NCI-H748 (cell line): ENCODE measurements around the gene CHPF.

ENCODE experiments used
- DNase-seq: peaks from one replicate; lab custom pipeline; 2025; ENCODE audit not compliant: unreplicated experiment; lab: John Stamatoyannopoulos, UW

Gene CHPF

DNA sequence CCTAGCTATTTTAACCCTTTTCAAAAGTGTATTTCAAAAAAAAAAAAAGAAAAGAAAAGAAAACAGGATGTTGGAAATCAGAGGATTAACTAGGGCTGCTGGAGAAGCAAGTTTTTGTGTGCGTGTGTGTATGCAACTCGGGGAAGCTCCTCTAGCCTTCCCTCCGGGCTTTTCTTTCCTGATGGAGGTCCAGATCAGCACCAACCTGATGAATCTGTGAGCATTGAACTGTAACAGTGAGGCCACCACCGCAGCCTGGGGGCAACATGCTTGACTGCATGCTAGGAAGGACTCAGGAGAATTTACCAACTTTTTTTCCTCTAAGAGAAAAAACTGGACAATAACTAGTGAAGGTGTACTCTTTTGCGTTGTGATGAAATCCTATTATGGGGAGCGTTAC, 25.4 kb upstream of the CHPF start:
- DNase-seq, result no peak

DNA sequence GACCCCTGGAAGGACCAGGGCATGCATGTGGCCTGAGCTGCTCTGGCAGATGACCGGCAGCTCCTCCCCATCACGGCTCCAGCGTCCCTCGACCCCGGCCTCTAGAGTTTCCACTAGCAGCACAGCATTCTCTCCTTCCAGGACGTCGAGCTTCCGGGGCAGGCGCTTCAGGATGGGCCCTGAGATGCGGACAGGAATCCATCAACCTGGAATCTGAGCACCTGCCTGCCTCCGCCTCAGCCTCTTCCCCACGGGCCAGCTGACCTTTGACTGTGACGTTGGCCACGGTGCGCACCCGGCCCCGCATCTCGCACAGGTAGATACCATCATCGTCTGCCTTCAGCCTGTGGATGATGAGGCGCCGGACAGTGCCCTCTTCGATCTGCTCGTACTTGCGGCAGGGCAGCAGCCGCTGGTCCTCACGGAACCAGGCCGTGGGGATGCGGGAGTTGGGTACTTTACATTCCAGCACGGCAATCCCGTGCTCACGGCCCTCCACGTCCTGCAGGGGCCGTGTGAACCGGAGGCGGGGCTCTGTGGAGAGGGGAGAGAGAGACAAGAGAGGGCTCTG, 24.3 kb upstream of the CHPF start:
- DNase-seq, result no peak

DNA sequence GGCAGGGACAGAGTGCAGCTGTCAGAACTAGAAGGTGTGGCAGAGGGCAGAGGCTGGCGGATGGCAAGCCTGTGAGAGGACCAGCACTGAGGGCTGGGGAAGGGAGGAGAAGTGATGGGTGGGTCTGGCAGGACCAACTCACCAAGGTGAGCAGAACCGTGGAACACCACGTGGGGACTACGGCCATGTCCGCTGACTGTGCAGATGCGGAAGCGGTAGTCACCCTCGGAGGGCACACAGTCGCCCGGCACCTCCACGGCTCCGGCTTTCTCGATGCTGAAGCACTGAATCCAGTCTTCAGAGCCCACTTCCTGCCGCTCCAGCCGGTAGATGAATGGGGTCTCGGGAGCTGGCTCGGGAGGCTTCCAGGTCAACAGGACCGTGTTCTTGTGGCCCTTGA, 23.5 kb upstream of the CHPF start:
- DNase-seq, result no peak

DNA sequence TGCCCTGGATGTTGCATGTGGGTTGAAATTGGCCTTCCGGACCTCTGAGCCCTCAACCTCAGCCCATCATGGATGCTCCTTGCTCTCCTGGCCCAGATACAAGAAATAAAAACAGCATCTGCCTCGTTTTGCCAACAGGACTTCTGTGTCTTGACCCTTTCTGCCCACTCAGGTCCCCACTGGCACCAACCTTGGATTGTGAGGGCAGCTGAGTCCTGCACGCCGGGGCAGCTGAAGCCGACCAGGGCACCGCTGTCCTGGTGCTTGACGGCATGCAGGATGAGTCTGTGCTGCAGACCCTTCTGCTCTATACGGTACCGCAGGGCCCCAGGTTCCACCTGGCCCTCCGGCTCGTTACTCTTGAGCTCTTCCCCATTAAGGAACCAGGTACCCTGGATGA, 23.0 kb upstream of the CHPF start:
- no peak for DNase-seq

DNA sequence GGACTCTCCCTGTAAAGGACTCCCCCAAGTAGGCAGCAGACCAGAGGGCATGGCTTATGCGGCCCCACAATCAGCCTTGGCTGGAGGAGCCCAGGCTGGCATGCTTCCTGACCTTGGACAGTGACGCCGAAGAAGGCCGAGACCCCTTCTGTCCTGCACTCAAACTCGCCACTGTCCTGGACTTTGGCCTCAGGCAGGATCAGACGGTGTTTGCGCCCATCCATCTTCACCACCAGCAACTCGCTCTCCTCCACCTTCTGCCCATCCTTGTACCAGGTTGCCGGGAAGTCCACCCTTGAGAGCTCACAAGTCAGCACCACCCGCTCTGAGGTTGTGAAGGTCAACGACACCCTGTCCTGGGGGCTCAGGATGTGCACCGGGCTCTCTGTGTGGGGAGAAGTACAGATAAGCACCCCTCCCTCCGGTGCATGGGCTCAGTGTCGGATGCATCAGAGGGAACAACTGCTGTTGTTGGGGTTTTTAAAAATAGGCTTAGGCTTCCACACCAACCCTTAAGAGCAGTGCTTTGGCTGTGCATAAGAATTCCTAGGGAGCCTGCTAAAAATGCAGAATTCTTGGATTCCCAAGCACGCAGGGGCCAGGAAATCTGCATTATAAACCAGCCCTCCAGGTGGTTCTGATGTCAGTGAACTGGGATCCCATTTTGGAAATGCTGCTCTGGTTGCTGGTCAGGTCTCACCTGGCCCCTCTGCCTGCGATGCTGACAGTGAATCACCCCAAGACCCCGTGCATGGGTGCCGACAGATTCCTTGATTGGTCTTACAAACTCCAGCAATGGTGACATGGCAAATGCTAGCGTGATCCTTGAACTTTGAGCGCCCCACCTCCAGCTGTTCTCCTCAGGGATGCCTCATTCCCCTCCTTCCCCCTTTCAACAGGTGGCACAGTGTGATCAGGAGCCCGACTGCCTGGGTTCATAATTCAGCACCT, 21.8 kb upstream of the CHPF start:
- no peak for DNase-seq

DNA sequence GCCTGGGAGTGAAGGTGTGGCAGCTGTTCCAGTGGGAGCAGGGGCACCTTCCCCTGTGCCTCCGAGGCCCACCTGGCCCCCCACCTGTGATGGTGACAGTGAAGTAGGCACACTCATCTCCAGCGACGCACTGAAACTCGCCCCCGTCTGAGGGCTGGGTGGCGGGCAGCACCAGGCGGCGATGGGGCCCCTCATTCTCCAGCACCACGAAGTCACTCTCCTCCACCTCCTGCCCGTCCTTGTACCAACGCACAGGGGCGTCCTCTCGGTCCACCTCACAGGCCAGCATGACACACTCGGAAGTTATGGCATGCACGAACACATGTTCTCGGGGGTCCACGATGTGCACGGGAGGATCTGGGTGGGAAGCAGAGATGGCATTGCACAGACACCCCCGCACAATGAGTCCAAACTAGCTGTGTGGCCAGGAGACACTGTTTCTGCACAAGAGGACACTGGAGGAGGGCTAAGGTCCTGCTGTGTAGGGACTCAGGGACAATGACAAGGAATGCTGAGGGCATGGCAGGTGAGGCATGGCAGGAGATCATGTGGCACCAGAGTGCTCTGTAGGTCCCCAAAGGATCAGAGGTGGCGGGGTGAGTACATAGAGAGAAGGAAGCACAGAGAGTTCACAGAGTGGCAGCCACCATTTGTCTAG, 19.8 kb upstream of the CHPF start:
- no peak for DNase-seq

DNA sequence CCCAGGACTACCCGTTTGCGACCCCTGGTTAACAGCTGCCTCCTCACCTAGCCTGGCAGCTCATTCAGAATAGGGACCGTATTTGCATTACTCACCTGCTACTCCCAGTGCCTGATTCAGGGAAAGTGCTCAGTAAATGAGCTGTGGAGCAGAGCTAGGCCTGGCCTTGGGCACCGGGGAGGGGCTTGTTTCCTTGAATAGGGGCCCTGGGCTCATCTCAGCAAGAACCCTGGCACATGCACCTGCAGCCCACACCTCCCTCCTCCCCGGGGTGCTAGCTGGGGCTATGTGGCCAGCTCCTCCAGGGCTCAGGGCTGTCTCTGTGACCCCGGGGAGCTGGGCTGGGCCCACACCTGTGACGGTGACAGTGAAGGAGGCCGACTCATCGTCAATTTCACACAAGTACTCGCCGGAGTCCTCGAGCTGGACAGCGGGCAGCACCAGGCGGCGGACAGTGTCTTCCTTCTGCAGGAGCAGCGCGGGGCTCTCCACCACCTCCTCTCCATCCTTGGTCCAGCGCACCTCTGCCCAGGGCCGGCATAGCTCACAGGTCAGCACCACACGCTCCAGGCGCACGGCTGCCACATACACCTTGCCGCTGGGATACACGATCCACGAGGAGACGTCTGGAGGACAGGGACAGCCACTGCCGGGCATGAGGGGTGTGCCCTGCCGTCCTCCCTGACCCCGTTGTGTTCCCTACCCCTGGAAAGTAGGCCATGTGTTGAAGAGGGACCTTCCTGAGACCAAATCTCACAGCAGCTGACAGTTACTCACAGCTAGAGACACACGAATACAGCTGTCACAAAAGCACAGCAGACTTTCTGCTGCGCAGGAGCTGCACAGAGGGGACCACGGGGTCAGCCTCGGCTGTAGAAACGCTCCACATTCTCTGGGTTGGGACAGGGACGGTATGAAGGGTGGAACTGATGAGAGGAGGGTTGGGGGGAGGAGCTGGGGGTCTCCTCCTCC, 18.7 kb upstream of the CHPF start:
- DNase-seq, result no peak

DNA sequence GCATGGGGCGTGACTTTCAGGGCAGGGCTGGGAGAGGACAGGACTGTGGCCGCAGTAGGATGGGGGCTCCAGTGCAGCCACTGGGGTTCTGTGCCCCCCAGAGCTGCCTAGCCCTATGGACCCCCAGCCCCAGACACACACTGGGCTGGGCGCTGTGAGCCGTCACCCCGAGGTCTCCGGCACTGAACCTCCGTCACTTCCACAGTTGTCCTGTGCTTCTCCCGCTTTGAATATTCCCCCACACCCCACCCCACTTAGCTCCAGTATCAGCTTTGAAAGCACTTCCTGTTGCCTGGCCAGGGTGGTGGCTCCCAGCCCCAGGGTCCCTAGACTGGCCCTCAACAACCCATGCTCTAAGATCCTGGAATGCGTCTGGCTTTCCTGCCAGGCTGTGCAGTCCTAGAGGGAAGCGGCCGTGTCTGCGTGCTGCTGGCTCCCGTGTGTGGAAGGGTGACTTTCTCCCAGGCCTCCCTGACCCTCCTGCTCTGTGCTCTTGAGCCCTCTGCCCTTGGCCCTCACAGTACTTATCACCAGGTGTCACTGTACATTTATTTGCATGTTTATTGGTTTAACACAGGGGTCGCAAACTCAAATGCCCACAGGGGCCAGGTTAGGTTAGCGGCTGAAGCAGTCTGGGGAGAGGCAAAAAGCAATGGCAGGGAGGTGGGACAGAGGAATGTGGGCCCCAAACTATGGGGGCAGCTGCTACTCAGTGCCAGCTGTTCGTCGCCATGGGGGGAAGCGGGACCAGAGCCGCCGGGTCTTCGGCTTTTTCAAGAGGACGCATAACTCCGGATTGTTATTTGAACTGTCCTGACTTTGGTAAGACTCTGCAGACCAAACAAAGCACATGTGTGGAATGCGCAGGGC, 17.8 kb upstream of the CHPF start:
- no peak for DNase-seq

DNA sequence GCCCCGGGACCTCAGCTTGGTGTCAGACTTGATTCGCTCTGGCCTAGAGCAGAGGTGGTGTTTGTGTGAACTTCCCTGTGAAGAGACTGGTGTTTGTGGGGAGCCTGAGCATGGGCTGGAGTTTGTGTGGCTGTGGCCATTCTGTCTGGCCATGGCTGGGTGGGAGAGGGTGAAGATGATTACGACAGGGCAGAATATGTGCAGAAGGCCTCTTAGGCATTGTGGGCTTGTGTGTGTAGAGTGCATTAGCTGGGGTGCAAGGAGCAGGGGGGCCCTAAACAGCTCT, 17.2 kb upstream of the CHPF start:
- DNase-seq, result no peak

DNA sequence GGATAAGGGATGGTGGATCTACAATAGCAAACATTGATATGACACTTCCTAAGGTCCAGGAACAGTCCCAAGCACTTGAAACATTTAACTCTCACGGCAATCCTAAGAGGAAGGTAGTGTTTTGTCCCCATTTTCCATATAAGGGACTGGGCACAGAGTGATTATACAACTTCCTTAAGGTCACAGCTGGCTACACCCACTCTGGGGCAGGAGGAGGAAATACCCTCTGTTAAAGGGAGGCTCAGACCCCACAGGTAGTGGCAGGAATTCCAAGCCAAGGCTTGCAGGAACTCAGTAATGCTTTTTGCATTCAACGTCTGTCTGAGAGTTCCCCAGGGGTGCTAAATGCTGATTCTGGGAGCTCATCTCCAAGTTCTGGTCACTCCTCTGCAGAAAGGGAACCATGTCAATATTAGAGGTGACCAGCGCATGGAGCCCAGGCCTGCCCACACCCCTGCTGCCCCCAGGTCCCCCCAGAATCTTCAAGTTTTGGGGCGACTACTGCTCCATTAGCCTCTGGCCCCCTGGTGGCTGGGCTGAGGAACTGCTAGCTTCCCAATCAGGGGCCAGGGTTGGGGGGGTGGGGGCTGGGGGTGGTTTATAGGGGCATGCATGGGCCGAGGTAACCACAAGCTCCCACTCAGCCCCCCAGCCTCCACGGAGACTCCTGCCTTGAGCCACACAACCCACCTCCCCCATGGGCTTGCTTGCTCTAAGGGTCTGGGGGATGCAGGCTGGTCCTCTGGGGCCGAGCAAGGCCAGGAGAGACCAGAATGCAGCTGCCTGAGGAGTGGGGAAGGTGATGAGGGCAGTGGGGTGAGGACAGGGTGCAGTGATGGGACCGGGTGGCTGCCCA, 16.7 kb upstream of the CHPF start:
- no peak for DNase-seq

DNA sequence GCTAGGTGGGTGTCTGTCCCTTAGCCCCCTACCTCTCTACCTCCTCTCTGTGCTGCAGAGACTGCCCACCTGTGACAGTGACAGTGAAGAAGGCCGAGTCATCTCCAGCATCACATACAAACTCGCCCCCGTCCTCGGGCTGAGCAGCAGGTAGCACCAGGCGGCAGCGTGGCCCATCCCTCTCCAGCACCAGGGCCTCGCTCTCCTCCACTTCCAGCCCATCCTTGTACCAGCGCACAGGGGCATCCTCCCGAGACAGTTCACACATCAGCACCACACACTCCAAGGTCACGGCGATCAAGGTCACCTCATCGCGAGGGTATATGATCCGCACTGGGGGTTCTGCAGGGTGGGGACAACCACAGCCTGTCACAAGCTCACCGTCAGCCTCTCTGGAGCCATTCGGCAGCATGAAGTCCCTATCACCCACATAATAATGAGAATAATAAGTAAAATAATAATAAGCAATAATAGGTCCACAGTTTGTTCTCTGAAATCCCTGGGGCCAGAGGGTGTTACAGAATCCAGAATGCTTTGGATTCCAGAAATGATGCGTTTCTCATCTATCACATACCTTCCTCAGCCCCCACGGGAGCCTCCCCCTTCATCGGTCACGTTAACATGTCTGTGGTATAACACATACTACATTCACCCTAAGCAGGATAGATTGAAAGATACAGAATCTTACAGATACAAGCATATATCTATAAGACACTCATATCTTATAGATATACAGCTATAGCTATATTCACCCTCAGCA, 15.7 kb upstream of the CHPF start:
- no peak for DNase-seq

DNA sequence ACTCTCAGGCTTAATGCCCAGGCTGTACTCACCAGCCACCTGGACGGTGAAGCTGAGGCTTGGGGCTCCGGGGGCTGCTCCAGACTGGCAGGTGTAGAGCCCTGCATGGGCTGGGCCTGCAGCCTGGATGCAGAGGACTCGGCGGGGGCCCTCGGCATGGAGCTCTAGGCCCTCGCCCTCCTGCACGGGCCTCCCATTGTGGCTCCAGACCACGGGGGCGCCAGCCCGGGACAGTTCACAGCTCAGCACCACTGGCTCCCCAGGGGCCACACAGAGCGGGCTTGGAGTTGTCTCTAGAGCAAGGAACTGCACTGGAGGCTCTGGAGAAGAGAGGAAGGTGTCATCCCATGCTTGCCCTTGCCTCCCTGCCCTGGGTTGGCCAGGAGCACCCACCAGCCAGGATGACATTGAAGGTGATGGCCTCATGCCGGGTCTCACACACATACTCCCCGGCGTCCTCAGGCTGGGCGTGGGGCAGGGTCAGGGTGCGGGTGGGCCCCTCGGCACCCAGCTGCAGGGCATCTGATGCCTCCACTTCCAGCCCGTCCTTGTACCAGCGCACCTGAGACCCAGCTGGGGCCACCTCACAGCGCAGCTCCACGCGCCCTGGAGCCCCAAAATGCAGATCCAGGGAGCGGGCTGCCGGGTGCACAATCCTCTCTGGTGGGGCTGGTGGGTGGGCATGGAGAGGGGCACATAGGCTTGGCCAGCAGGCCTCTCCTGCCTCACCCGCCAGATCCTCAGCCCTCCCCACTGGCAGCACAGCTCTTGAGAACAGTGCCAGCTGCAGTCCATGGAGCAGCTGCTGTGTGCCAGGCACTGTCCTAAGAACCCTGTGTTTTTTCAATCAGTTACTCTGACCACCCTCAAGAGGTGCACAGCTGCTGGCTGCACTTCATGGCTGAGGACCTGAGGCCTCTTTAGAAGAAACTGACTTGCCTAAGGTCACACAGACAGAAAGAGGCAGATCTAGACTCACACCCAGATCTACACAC, 14.5 kb upstream of the CHPF start:
- no peak for DNase-seq

DNA sequence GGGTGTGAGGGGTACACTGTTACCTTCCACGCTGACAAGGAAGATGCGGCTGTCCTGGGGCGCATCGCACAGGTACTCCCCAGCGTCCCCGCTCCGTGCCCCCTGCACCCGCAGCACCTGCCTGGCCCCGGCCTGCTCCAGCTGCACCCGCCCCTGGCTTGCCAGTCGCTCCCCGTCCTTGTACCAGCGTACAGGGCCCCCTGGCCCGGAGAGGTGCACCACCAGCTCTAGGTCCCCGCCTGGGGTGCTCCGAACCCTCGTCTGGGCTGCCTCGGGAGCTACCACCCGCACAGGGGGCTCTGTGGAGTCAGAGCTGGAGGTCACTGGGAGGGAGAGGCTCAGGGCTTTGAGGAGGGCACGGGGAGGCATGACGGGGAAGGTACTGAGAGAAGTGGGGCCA, 13.7 kb upstream of the CHPF start:
- DNase-seq, result no peak

DNA sequence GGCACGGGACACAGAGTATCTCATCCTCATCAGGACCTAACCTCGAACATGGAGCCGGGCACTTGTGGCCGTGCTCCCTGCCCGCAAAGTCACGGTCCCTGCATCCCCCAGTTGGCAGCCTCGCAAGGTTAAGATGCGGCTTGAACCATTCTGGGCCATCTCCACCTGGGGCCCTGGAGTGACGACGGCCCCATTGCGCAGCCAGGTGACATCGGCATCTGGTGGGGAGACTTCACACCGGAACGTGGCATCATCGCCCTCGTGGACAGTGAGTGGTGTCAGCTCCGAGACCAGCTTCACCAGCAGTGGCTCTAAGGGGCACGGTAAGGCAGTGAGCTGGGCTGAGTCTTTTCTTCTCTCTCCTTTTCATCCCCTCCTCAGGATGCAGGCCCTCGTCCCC, 12.8 kb upstream of the CHPF start:
- DNase-seq, result no peak

DNA sequence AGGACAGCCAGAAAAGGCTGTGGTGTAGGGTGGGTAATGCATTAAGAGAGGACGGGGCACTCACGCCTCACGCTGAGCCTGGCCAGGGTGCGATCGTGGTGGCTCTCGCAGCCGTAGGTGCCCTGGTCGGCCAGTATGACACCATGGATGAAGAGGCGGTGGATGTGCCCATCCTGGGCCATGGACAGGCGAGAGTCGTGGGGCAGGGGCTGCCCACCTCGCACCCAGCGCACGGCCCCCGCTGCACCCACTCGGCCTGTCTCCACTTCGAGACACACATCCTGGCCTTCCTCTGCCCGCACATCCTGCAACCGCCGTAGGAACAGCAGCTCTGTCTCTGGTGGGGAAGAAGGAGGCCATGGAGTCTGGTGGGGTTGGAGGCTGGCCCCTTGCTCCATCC, 12.3 kb upstream of the CHPF start:
- no peak for DNase-seq

DNA sequence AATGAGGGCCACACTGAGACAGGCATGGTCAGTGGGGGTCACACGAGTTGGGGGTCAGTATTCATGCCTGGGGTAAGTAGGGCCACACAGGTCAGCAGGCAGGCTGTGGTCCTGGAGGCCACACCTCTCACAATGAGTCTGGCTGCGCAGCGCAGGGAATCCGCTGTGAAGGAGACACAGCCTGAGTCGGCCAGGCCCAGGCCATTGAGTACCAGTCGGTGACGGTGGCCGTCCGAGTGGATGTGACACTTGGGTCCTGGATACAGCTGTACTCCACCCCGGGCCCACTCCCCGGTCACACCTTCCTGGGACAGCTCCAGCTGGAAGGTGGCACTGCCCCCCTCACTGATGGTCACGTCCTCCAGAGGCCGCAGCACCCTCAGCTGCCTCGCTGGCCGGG, 10.7 kb upstream of the CHPF start:
- no peak for DNase-seq

DNA sequence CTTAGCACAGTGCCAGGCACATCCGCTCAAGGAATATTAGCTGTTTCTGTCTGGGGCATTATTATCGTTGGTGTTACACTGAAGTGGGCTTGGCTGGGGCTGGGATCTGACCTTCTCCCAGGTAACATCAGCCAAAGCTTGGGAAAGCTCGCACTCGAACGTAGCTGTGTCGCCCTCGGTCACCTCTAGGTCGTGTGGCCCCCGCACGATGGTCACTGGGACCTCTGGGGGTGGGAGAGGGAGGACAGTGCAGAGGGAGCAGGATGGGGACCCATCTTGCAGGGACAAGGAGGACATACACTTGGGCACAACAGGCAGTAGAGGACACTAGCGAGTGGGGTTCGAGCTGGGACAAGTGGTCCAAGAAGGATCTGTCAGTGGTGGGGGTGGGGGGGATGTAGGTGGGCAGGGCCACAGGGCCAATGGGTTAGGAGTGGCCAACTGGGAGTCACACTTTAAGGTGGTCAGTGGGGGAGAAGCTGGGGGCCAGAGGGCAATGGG, 9.9 kb upstream of the CHPF start:
- no peak for DNase-seq

DNA sequence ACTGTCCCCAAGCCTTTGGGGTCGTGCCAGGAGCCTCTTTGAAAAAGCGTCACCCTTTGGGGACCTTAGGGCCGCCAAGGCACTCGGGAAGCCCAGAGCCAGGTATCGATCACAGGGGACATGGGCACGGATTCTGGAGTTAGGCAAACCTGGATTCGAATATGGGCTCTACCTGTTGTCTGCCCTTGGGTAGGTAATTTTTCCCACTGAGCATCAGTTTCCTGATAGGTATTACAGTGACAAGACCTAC, 9.5 kb upstream of the CHPF start:
- DNase-seq, result no peak
